Spleen (tissue), 11 donors: Measurements from ENCODE around the gene PDE4D. TPM values are rescaled to one million over a fixed set of nuclear protein-coding genes. Genes with fewer than 3 reads are reported as not detected.

ENCODE experiments used
- DNase-seq: peaks from one replicate; pipeline ENCODE4 v3.0.0-alpha.2; 2020
- H3K27ac ChIP-seq, 8 donors: fragments of 200-600 bp; sonication (generic) in 7 of 8; 1 replicate in 4 of 8; 2 replicates in 4 of 8; pipeline versions ENCODE4 v1.5.0 to v1.8.0; 2016 to 2021; ENCODE audit warnings: inconsistent platforms in 4 of 8, mild to moderate bottlenecking in 4 of 8, moderate library complexity in 1 of 8
- H3K27me3 ChIP-seq, 7 donors: fragments of 200-600 bp; sonication (generic) in 6 of 7; replicated peaks in 1 of 7; 1 replicate in 4 of 7; 2 replicates in 3 of 7; pipeline versions ENCODE4 v1.5.0 to v1.8.0; 2016 to 2021; ENCODE audit warnings: inconsistent platforms in 3 of 7, mild to moderate bottlenecking in 1 of 7
- H3K36me3 ChIP-seq, 6 donors: fragments of 200-600 bp; sonication (generic) in 5 of 6; 1 replicate in 4 of 6; 2 replicates in 2 of 6; pipeline versions ENCODE4 v1.5.0 to v1.8.0; 2016 to 2021; ENCODE audit warnings: inconsistent platforms in 2 of 6
- H3K4me1 ChIP-seq, 6 donors: fragments of 200-600 bp; sonication (generic) in 5 of 6; 1 replicate in 3 of 6; 2 replicates in 3 of 6; pipeline versions ENCODE4 v1.5.0 to v1.8.0; 2016 to 2021; ENCODE audit warnings: inconsistent platforms in 3 of 6
- H3K4me3 ChIP-seq, 8 donors: fragments of 200-600 bp; sonication (generic) in 7 of 8; 1 replicate in 4 of 8; 2 replicates in 4 of 8; pipeline versions ENCODE4 v1.5.0 to v1.8.0; 2016 to 2021; ENCODE audit warnings: inconsistent platforms in 4 of 8, mild to moderate bottlenecking in 4 of 8, moderate library complexity in 2 of 8
- H3K9me3 ChIP-seq, 8 donors: fragments of 200-600 bp; sonication (generic) in 7 of 8; 1 replicate in 4 of 8; 2 replicates in 4 of 8; pipeline versions ENCODE4 v1.5.0 to v1.8.0; 2016 to 2021; ENCODE audit warnings: inconsistent platforms in 4 of 8
- CTCF ChIP-seq, 11 experiments: fragments of 200-600 bp in 7 of 11; fragments of 450-650 bp in 4 of 11; sonication (generic) in 4 of 11; IDR thresholded peaks in 8 of 11; conservative IDR thresholded peaks in 3 of 11; 1 replicate in 7 of 11; 2 replicates in 4 of 11; pipeline versions ENCODE4 v1.4.0 to v1.8.0; 2016 to 2021; ENCODE audit warnings: antibody characterized with exemption in 11 of 11, inconsistent platforms in 4 of 11, mild to moderate bottlenecking in 1 of 11
- POLR2A ChIP-seq, 3 donors: fragments of 450-650 bp; IDR thresholded peaks; one replicate each; pipeline ENCODE4 v1.5.1; 2017; ENCODE audit warnings: antibody characterized with exemption in 3 of 3, mild to moderate bottlenecking in 1 of 3
- POLR2AphosphoS5 ChIP-seq, 3 donors: sonication (generic); formaldehyde crosslinking; IDR thresholded peaks; one replicate each; pipeline ENCODE4 v1.5.1; 2017; ENCODE audit warnings: antibody characterized with exemption in 3 of 3
- WGBS, 5 donors: extraction: QIAGEN DNeasy Blood & Tissue Kit in 3 of 5; methylation state at CpG; one replicate each; pipeline versions ENCODE4 v1.1.5 to v1.1.7; 2013 to 2018; 5-methylcytosine and 5-hydroxymethylcytosine counted together
- intact Hi-C: fragments of 100-400 bp; cut with DNase I; formaldehyde crosslinking; loops from one replicate; pipeline ENCODE4 v1.15.0; 2023; ENCODE audit warnings: low total_unique reads
- polyA plus RNA-seq, 3 donors: library from polyadenylated mRNA; stranded (reverse); fragments of 200-250 nt; gene quantifications; one replicate each; pipeline ENCODE4 v1.2.1, GENCODE V29; 2013
- total RNA-seq, 7 donors: library from RNA; depleted of rRNA in 3 of 7; stranded (reverse); fragments of >200 nt in 3 of 7; fragmentation: NEBNext Ultra II Directional in 4 of 7; extraction: Animal tissue kit (Norgen Biotek cat#: 25700) in 4 of 7; gene quantifications; one replicate each; pipeline versions ENCODE4 v1.1.0 to v1.2.1, GENCODE V29; 2016 to 2021
- donor health status: healthy with polysubstance abuse.
- donor health status: DM: no; HTN: no; CAD: no; lungs with moderate emphysema.
- donor health status: DM: no; HTN: no; CAD: no.
- donor health status: Bipolar disorder and iron deficiency.
- donor health status: healthy.
- donor health status: DM: no; HTN: no; CAD: no.
- donor health status: DM: yes; HTN: yes; CAD: no.

PDE4D gene
- total and polyA plus RNA-seq, 10 donors, result 0.88 to 51.8 (median 18.2) TPM

- Histone ChIP-seq H3K4me1 (no peaks in the 10 kb centered on the region), H3K27ac (no peak overlapping the region), H3K27me3 (no peaks in the 10 kb centered on the region), H3K36me3 (no peaks in the 10 kb centered on the region), H3K4me3 (no peak overlapping the region), H3K9me3 (no peaks in the 10 kb centered on the region)
- DNase-seq, result no peak
- 59 to 73% (median 67%) methylated on average over 4 of the region's 4 CpGs for WGBS, 5 donors
- no peak for TF ChIP-seq POLR2A (IDR thresholded peaks at IDR 0.05)
- no peak for TF ChIP-seq CTCF (IDR thresholded peaks at IDR 0.05 in 8 of 11, conservative IDR thresholded peaks at IDR 0.05 in 3 of 11)
- TF ChIP-seq POLR2AphosphoS5 (IDR thresholded peaks at IDR 0.05), result no peak
- intact Hi-C loops, result loop anchor here (5.0 kb wide), 2 partner anchors 278 to 408 kb away; no protein-coding TSS in a partner anchor
These were observed 499.7 kb downstream of the PDE4D start for GRCh38 chr5:59393585-59394420.

GRCh38 chr5:59391576-59391975 lies 501.9 kb downstream of the PDE4D start:
- Histone ChIP-seq H3K4me1 (no peaks in the 10 kb centered on the region), H3K36me3 (no peaks in the 10 kb centered on the region), H3K27me3 (no peaks in the 10 kb centered on the region), H3K4me3 (no peak overlapping the region), H3K27ac (no peak overlapping the region), H3K9me3 (no peaks in the 10 kb centered on the region)
- no peak for DNase-seq
- WGBS, 5 donors, result 74 to 86% (median 78%) methylated on average over 1 of the region's 1 CpG
- intact Hi-C loops, result loop anchor here (5.0 kb wide), 2 partner anchors 281 to 411 kb away; no protein-coding TSS in a partner anchor
- no peak for TF ChIP-seq POLR2A (IDR thresholded peaks at IDR 0.05)
- no peak for TF ChIP-seq POLR2AphosphoS5 (IDR thresholded peaks at IDR 0.05)
- no peak for TF ChIP-seq CTCF (IDR thresholded peaks at IDR 0.05 in 8 of 11, conservative IDR thresholded peaks at IDR 0.05 in 3 of 11)

GRCh38 chr5:59390989-59391388 lies 502.5 kb downstream of the PDE4D start:
- no peaks in the 10 kb centered on the region for H3K4me1 ChIP-seq
- TF ChIP-seq CTCF (IDR thresholded peaks at IDR 0.05 in 8 of 11, conservative IDR thresholded peaks at IDR 0.05 in 3 of 11), result no peak
- TF ChIP-seq POLR2A (IDR thresholded peaks at IDR 0.05), result no peak
- no peaks in the 10 kb centered on the region for H3K9me3 ChIP-seq
- DNase-seq, result no peak
- no peak overlapping the region for H3K27ac ChIP-seq
- intact Hi-C loops, result loop anchor here (5.0 kb wide), 2 partner anchors 281 to 411 kb away; no protein-coding TSS in a partner anchor
- H3K4me3 ChIP-seq, result no peak overlapping the region
- no peaks in the 10 kb centered on the region for H3K27me3 ChIP-seq
- no peaks in the 10 kb centered on the region for H3K36me3 ChIP-seq

GRCh38 chr5:59390074-59390659 lies 503.4 kb downstream of the PDE4D start:
- Histone ChIP-seq H3K9me3 (no peaks in the 10 kb centered on the region), H3K36me3 (no peaks in the 10 kb centered on the region), H3K27ac (no peak overlapping the region), H3K27me3 (no peaks in the 10 kb centered on the region), H3K4me1 (no peaks in the 10 kb centered on the region), H3K4me3 (no peak overlapping the region)
- WGBS, 5 donors, result 46 to 51% (median 49%) methylated on average over 2 of the region's 2 CpGs
- DNase-seq, result no peak
- intact Hi-C loops, result loop anchor here (5.0 kb wide), 2 partner anchors 282 to 412 kb away; no protein-coding TSS in a partner anchor
- TF ChIP-seq POLR2AphosphoS5 (IDR thresholded peaks at IDR 0.05), result no peak
- peak in 10 of 11 experiments; percentile 13 to 70 (median 51) for TF ChIP-seq CTCF (IDR thresholded peaks at IDR 0.05 in 8 of 11, conservative IDR thresholded peaks at IDR 0.05 in 3 of 11)
